HL-60 (cell line): Measurements from ENCODE around the gene FMO1.

Experiments
- GABPA ChIP-seq: IDR thresholded peaks from 2 replicates; pipeline ENCODE4 v1.6.1; 2012; ENCODE audit warnings: low read depth
- POLR2AphosphoS5 ChIP-seq: IDR thresholded peaks from 2 replicates; pipeline ENCODE4 v1.6.1; 2012; ENCODE audit warnings: low read depth
- TF ChIP-seq, protein P1 (sequence below): IDR thresholded peaks from one replicate; pipeline ENCODE4 v1.5.1; 2011; ENCODE audit warnings: low read length, control low read depth, inconsistent platforms; ENCODE audit not compliant: insufficient read depth
- TF ChIP-seq, protein P2 (sequence below): IDR thresholded peaks from 2 replicates; pipeline ENCODE4 v1.6.1; 2012; ENCODE audit warnings: low read depth; ENCODE audit not compliant: insufficient replicate concordance

DNA sequence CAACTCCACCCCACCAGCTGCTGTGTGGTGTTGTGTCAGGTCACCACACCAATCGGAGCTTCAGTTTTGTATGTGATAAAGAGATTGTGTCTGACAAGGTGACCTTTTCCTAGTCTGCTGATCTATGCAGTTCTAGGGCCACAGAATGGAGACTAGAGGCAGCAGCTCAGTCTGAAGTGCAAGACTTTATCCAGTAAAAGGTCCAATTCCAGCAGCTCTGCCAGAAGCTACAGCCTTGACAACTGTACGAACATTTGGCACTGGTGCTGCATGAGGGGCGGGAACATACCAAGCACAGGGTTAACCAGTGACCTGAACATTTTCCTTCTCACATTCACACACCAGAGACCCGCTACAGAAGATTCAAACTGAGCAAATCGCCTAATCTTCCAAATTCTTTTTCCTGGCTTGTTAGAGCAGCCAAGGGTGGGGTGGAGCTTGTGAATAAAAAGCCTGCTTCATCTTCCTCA lies 9.3 kb downstream of the FMO1 start:
- TF ChIP-seq, protein P1, sequence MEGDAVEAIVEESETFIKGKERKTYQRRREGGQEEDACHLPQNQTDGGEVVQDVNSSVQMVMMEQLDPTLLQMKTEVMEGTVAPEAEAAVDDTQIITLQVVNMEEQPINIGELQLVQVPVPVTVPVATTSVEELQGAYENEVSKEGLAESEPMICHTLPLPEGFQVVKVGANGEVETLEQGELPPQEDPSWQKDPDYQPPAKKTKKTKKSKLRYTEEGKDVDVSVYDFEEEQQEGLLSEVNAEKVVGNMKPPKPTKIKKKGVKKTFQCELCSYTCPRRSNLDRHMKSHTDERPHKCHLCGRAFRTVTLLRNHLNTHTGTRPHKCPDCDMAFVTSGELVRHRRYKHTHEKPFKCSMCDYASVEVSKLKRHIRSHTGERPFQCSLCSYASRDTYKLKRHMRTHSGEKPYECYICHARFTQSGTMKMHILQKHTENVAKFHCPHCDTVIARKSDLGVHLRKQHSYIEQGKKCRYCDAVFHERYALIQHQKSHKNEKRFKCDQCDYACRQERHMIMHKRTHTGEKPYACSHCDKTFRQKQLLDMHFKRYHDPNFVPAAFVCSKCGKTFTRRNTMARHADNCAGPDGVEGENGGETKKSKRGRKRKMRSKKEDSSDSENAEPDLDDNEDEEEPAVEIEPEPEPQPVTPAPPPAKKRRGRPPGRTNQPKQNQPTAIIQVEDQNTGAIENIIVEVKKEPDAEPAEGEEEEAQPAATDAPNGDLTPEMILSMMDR, result no peak
- TF ChIP-seq, protein P2, sequence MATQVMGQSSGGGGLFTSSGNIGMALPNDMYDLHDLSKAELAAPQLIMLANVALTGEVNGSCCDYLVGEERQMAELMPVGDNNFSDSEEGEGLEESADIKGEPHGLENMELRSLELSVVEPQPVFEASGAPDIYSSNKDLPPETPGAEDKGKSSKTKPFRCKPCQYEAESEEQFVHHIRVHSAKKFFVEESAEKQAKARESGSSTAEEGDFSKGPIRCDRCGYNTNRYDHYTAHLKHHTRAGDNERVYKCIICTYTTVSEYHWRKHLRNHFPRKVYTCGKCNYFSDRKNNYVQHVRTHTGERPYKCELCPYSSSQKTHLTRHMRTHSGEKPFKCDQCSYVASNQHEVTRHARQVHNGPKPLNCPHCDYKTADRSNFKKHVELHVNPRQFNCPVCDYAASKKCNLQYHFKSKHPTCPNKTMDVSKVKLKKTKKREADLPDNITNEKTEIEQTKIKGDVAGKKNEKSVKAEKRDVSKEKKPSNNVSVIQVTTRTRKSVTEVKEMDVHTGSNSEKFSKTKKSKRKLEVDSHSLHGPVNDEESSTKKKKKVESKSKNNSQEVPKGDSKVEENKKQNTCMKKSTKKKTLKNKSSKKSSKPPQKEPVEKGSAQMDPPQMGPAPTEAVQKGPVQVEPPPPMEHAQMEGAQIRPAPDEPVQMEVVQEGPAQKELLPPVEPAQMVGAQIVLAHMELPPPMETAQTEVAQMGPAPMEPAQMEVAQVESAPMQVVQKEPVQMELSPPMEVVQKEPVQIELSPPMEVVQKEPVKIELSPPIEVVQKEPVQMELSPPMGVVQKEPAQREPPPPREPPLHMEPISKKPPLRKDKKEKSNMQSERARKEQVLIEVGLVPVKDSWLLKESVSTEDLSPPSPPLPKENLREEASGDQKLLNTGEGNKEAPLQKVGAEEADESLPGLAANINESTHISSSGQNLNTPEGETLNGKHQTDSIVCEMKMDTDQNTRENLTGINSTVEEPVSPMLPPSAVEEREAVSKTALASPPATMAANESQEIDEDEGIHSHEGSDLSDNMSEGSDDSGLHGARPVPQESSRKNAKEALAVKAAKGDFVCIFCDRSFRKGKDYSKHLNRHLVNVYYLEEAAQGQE, result no peak
- no peak for TF ChIP-seq POLR2AphosphoS5
- TF ChIP-seq GABPA, result no peak
